Neural cell (in vitro differentiated cells): ENCODE measurements around the gene RBM46. TPM values are rescaled to one million over a fixed set of nuclear protein-coding genes. Genes with fewer than 3 reads are reported as not detected.

Experiments used
- H2AFZ ChIP-seq: fragments of 200-600, 300-800 bp; sonication (generic), shearing (Covaris generic); 2 replicates; pipeline ENCODE4 v1.6.0; 2014; ENCODE audit warnings: low read depth, mild to moderate bottlenecking, antibody characterized with exemption, low read length, moderate library complexity
- H3F3A ChIP-seq: fragments of 200-600 bp; shearing (Covaris generic); 2 replicates; pipeline ENCODE4 v1.6.1; 2016; ENCODE audit warnings: mild to moderate bottlenecking, moderate library complexity, mixed read lengths, antibody characterized with exemption, low read length; ENCODE audit not compliant: insufficient read depth, poor library complexity, severe bottlenecking
- H3K27ac ChIP-seq: fragments of 200-600, 300-800 bp; sonication (generic), shearing (Covaris generic); 2 replicates; pipeline ENCODE4 v1.5.1; 2014; ENCODE audit warnings: mild to moderate bottlenecking, low read length, moderate library complexity
- H3K27me3 ChIP-seq: fragments of 300-800, 200-600 bp; sonication (generic), shearing (Covaris generic); 2 replicates; pipeline ENCODE4 v1.6.0; 2014; ENCODE audit warnings: mild to moderate bottlenecking, low read depth, low read length, moderate library complexity; ENCODE audit not compliant: insufficient read depth
- H3K36me3 ChIP-seq: fragments of 300-800, 200-600 bp; sonication (generic), shearing (Covaris generic); 2 replicates; pipeline ENCODE4 v1.5.1; 2014; ENCODE audit warnings: mild to moderate bottlenecking, antibody characterized with exemption, low read length, moderate library complexity; ENCODE audit not compliant: insufficient read depth
- H3K4me2 ChIP-seq: fragments of 300-800, 200-600 bp; sonication (generic), shearing (Covaris generic); 2 replicates; pipeline ENCODE4 v1.6.0; 2014; ENCODE audit warnings: mild to moderate bottlenecking, low read length
- H3K4me3 ChIP-seq: fragments of 300-800, 200-600 bp; sonication (generic), shearing (Covaris generic); 2 replicates; pipeline ENCODE4 v1.5.1; 2014; ENCODE audit warnings: mild to moderate bottlenecking, low read length, moderate library complexity
- H3K79me2 ChIP-seq: fragments of 200-600 bp; shearing (Covaris generic); replicated peaks from 2 replicates; pipeline ENCODE4 v1.6.0; 2014; ENCODE audit warnings: mild to moderate bottlenecking, low read length, moderate library complexity; ENCODE audit not compliant: insufficient read depth
- H3K9ac ChIP-seq: fragments of 300-800, 200-600 bp; sonication (generic), shearing (Covaris generic); 2 replicates; pipeline ENCODE4 v1.6.1; 2016; ENCODE audit warnings: mild to moderate bottlenecking, low read length, mixed read lengths
- H3K9me2 ChIP-seq: fragments of 200-600 bp; shearing (Covaris generic); 2 replicates; pipeline ENCODE4 v1.6.1; 2016; ENCODE audit warnings: mild to moderate bottlenecking, low read length, mixed read lengths; ENCODE audit not compliant: insufficient read depth
- H3K9me3 ChIP-seq: fragments of 200-600, 300-800 bp; sonication (generic), shearing (Covaris generic); 2 replicates; pipeline ENCODE4 v1.6.1; 2016; ENCODE audit warnings: mild to moderate bottlenecking, mixed run types, low read length, moderate library complexity, mixed read lengths
- H4K20me1 ChIP-seq: fragments of 200-600 bp; shearing (Covaris generic); 2 replicates; pipeline ENCODE4 v1.6.1; 2016; ENCODE audit warnings: mild to moderate bottlenecking, mixed run types; ENCODE audit not compliant: insufficient read depth
- CTCF ChIP-seq: fragments of 450-650 bp; IDR thresholded peaks from 2 replicates; pipeline ENCODE4 v1.5.1; 2014; ENCODE audit warnings: antibody characterized with exemption, mild to moderate bottlenecking, moderate library complexity; ENCODE audit not compliant: poor library complexity, severe bottlenecking
- EP300 ChIP-seq: fragments of 450-650 bp; conservative IDR thresholded peaks from 2 replicates; pipeline ENCODE4 v1.6.1; 2014; ENCODE audit warnings: antibody characterized with exemption, mild to moderate bottlenecking, moderate library complexity; ENCODE audit not compliant: poor library complexity, severe bottlenecking
- EZH2 ChIP-seq: fragments of 200-600, 300-800 bp; shearing (Covaris generic), sonication (generic); IDR thresholded peaks from 2 replicates; pipeline ENCODE4 v1.6.1; 2014; ENCODE audit warnings: antibody characterized with exemption, low read length, borderline replicate concordance, mild to moderate bottlenecking; ENCODE audit not compliant: insufficient read depth, poor library complexity, severe bottlenecking
- MXI1 ChIP-seq: fragments of 450-650 bp; conservative IDR thresholded peaks from 2 replicates; pipeline ENCODE4 v1.6.1; 2014; ENCODE audit warnings: antibody characterized with exemption, mild to moderate bottlenecking; ENCODE audit not compliant: poor library complexity, severe bottlenecking
- POLR2AphosphoS5 ChIP-seq: IDR thresholded peaks from 2 replicates; pipeline ENCODE4 v1.6.1; 2012
- RAD21 ChIP-seq: fragments of 450-650 bp; conservative IDR thresholded peaks from 2 replicates; pipeline ENCODE4 v1.6.1; 2014; ENCODE audit warnings: antibody characterized with exemption, mild to moderate bottlenecking, moderate library complexity
- REST ChIP-seq: IDR thresholded peaks from 2 replicates; pipeline ENCODE4 v1.6.1; 2012; ENCODE audit warnings: borderline replicate concordance
- SMC3 ChIP-seq: fragments of 450-650 bp; conservative IDR thresholded peaks from 2 replicates; pipeline ENCODE4 v1.6.1; 2014; ENCODE audit warnings: antibody characterized with exemption, mild to moderate bottlenecking, moderate library complexity; ENCODE audit not compliant: poor library complexity
- TAF1 ChIP-seq: IDR thresholded peaks from 2 replicates; pipeline ENCODE4 v1.6.1; 2012; ENCODE audit warnings: low read depth
- polyA plus RNA-seq: library from polyadenylated mRNA; depleted of rRNA; stranded (reverse); fragments of >200 nt; gene quantifications from 2 replicates; pipeline ENCODE4 v1.2.3, GENCODE V29; 2014

The RBM46 gene
- polyA plus RNA-seq, 1 donor from 2014 or later = 0.09 TPM

- Histone ChIP-seq H3K27me3 (no peaks in the 10 kb centered on the region), H3K9me2 (no peaks in the 10 kb centered on the region), H3K4me2 (no peak overlapping the region), H2AFZ (no peak overlapping the region), H3F3A (no peaks in the 10 kb centered on the region), H3K79me2 (no peaks in the 10 kb centered on the region), H3K9ac (no peak overlapping the region), H3K36me3 (no peaks in the 10 kb centered on the region), H4K20me1 (no peaks in the 10 kb centered on the region), H3K27ac (no peak overlapping the region), H3K9me3 (no peaks in the 10 kb centered on the region), H3K4me3 (no peak overlapping the region)
- TF ChIP-seq RAD21 (no peak), CTCF (no peak), REST (no peak), MXI1 (no peak)
Observed at GRCh38 chr4:154822775-154823174, 41.7 kb downstream of the RBM46 start.

DNA sequence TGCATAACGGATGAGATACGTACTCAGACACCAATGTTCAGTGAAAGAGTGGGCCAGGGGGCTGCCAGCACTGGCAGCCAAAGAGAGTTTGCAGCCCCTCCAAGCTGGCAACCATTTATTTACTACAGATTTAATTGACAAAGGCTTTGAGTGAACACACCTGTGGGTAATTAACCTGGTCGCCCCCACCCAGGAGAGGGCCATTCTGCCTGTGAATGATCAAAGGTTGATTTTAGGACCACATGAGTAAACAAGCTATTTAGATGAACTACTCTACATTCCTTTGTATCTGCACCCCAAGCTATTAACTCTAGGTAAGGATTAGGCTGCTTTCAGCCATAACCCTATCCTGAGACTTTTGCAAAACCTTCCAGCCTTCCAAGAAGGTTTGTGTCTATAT, 55.0 kb downstream of the RBM46 start:
- Histone ChIP-seq H3K9ac (no peak overlapping the region), H3K27me3 (no peaks in the 10 kb centered on the region), H3K36me3 (no peaks in the 10 kb centered on the region), H2AFZ (no peak overlapping the region), H3K27ac (no peak overlapping the region), H4K20me1 (no peaks in the 10 kb centered on the region), H3K4me2 (no peak overlapping the region), H3K79me2 (no peaks in the 10 kb centered on the region), H3K4me3 (no peak overlapping the region), H3F3A (no peaks in the 10 kb centered on the region), H3K9me2 (no peaks in the 10 kb centered on the region), H3K9me3 (peaks cover 4% of the 10 kb centered on the region)
- no peak for TF ChIP-seq RAD21
- TF ChIP-seq TAF1 = no peak
- TF ChIP-seq REST = no peak
- TF ChIP-seq SMC3 = no peak
- TF ChIP-seq EP300 = no peak
- no peak for TF ChIP-seq MXI1
- no peak for TF ChIP-seq EZH2
- TF ChIP-seq CTCF = no peak
- no peak for TF ChIP-seq POLR2AphosphoS5
